SK-N-DZ (cell line): ENCODE measurements around the gene NUBP2.

Experiments used
- DNase-seq: peaks from one replicate; pipeline ENCODE4 v3.0.0-alpha.2; 2015; ENCODE audit warnings: low spot score

NUBP2 gene

DNA sequence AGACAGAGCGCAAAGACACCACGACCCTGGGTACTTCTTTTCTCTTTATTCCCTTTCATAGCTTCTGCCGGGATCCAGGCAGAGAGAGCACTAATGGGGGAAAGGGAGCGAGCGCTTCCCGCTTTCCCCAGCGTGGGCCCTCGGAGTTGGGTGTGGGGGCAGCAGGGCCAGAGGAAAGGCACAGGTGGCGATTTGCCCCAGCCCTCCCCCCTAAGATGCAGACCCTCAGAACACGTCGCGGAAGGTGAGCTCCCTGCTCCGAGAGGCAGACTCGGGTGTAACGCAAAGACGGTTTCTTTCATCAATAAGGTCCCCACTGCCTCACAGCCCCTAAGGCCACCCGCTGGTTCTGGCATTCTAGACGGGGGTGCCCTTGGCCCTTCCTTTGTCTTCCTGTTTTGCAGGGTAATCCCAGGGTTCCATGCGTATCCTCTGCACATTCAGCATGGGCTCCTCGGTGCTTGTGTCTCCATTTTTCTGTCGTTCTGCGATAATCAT is 10.8 kb upstream of the NUBP2 start:
- DNase-seq, result no peak

DNA sequence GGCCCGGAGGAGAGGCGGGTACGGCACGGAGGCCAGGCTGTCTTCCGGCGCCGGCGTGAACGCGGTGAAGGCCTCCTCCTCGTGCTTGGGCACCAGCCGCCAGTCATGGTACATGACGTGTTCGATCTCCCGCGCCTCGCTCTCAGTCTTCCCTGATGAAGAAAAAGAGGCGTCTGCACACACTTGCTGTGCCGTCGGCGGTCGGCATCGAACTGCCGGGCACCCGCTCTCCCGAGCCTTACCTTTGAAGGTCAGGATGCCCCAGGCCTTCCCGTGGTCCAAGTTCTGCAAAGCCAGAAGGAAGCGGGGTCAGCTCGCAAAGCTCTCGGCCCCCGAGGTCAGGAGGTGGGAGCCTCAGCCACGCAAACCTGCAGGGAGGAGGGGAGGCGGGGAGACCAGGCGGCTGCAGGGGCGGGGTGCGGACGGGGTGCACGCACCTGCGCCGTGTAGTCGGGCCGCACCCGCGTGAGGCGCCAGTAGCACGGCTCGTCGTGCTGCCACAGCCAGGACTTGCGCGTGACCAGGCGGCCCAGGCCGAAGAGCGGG is 10.3 kb upstream of the NUBP2 start, which contains the start of gene EME2:
TSS of gene EME2 (plus strand) at position 449 of the 546 bp plus-strand sequence. CDS start 418 bp downstream, outside the sequence.
- no peak for DNase-seq

- peak; percentile 91 for DNase-seq
Observed at GRCh38 chr16:1772908-1773702, 9.7 kb upstream of the NUBP2 start, which contains the start of gene MRPS34. MRPS34 (minus strand) TSS chr16:1773134; CDS start chr16:1773119, 15 bp downstream.

DNA sequence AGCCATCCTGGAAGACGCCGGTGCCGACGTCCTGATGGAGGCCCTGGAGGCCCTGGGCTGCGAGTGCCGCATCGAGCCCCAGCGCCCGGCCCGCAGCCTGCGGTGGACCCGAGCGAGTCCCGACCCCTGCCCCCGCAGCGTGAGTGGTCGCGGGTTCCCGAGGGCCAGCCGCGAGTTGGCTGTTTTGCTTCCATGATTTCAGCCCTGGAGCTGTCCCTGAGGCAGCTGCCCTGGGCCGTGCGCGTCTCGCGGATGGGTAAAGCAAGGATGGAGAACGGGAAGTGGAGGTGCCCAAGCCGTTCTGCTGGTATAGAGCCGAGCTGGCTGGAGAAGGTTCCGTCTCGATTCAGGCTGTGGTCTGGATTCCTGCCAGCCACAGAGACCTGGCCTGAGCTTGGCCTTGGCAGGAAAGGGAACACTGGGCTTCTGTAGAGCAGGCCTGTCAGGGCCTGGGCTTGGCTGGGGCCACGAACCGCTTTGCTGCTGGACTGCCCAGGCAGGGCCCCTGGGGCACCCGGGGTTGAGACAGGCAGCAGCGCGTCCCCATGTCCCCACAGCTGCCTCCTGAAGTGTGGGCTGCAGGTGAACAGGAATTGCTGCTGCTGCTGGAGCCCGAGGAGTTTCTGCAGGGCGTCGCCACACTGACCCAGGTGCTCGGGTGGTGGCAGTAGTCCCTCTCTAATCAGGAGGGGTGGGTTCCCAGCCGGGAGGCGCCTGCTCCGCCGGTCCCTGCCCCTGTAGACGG is 8.9 kb upstream of the NUBP2 start:
- DNase-seq, result no peak

DNA sequence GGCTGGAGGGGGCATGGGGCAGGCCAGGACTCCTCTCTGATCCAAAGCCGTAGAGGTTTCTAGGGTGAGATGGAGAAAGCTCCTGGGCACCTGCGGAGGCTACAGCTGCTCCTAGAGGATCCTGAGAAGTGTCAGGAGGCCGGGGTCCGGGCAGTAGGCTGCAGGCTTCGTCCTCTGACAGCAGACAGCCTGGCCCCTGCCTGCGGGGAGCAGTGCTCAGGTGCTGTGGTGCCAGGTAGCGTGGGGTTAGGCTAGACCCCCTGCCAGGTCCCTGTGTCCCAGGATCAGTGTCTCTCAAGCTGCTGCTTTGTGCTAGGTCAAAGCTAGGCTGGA is 8.3 kb upstream of the NUBP2 start:
- DNase-seq, result no peak

DNA sequence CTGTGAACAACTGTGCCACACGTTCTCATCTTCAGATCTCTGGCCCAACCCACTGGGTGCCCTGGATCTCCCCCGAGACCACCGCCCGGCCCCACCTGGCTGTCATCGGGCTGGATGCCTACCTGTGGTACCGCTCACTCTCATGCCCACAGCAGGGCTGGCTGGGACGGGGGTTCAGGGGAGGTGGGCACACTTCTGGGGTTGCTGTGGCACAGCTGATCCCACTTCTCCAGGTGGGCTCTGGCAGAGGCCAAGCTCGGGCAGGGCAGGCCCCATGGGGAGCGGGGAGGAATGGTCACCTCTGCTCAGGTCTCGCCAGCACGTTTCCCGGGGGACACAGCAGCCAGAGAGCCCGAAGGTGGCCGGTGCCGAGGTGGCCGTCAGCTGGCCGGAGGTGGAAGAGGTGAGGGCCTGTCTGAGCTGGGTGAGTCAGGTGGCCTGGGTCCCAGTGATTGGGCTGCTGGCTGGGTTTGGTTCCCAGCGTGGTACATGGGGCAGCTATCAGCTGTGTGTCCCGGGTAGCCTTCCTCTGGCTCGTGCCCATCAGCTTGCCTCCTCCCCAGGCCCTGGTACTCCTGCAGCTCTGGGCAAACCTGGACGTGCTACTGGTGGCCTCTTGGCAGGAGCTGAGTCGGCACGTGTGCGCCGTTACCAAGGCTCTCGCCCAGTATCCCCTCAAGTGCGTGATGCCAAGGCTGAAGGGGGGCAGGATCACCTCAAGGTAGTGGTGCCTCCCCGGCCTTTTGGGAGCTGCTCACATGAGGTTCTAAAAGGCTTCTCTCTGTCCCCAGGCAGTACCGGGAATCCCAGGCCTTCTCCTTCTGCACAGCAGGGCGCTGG is 7.5 kb upstream of the NUBP2 start:
- DNase-seq, result no peak

DNA sequence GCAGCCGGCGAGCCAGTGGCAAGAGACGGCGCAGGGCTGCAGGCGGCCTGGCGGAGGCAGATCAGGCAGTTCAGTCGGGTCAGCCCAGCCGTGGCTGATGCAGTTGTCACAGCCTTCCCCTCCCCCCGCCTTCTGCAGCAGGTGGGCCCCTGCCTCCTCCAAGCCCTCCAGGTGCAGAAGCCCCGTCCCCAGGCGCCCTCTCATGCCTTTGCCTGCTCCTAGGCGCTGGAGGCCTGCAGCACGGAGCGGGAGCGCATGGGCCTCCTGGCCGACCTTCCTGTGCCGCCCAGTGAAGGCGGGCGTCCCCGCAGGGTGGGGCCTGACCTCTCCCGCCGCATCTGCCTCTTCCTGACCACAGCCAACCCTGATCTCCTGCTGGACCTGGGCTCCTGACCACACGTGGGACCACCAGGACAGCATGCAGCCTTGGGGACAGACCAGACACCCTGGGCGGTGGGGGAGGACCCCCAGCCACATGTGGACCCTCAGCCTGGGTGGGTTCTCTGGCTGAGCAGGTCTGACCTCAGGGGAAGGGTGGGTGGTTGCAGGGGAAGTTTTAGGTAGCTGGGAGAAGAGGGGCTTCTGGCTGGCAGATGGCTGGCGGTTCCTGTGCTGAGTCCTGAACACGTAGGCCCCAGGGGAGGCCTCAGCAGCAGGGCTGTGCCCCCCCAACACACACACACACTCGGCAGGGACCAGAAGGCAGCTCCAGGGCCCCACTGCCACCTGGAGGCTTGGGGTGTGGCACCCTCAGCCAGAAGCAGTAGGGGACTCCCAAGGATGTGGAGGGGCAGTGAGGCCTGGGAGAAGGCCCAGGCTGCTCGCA is 6.7 kb upstream of the NUBP2 start:
- no peak for DNase-seq

- no peak for DNase-seq
Observed at GRCh38 chr16:1776672-1776955, 6.1 kb upstream of the NUBP2 start.

DNA sequence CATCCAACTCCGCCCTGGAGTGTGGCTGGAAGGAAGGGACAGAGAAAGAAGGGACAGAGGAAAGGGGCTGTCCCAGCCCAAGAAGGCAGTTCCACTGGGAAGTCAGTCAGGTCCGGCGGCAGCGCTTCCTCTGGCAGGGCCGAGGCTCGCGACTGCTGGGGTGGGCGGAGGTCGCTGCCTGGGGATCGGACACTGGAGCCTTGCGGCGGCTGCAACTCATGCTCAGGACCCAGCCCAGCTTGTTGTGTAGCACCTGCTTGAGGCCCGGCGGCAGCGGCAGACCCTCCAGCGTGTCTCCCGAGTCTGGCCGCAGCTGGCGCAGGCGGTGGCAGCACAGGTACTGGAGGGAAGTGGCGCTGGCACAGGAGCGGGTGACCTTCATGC is 5.8 kb upstream of the NUBP2 start:
- no peak for DNase-seq

DNA sequence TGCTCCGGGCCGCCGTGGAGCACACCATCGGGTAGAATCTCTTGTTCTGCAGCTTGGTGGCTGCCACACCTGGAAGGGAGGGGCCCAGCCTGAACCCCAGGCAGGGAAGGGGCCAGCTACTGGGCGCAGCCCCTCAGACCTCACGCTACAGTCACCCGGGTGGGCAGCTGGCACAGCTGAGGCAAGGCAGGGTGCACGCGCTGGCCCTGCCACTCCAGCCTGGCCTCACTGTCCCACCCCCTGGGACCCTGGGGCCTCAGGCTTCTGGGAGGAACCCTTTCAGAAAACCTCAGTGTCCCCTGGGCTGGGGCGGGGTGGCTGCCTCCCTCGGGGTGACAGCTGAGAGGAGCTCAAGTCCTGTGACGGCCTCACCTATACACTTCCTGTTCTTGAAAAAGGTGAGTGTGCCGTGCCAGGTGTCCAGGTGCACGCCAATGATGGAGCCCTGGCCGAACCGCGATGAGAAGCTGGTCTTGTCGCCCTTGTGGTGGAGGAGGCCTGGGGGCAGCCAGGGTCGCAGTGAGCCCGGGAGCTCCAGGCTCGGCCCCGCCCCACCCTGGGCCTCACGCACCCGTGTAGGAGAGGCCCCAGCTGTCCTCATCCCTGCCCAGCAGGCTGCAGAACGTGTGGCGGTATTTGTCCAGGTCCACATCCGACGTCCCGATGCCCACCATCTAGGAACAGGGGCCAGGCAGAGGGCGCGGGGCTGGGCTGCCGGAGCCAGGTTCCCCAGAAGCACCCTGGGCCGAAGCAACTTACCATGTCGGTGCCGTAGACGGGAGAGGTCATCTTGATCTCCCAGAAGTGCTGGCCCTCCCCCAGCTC is 5.2 kb upstream of the NUBP2 start:
- DNase-seq, result no peak

GRCh38 chr16:1778200-1779179 is 4.3 kb upstream of the NUBP2 start:
- DNase-seq, result no peak

- DNase-seq, result no peak
Observed at GRCh38 chr16:1779234-1779701, 3.5 kb upstream of the NUBP2 start.

- DNase-seq, result no peak
Observed at GRCh38 chr16:1779741-1780676, 2.8 kb upstream of the NUBP2 start.

DNA sequence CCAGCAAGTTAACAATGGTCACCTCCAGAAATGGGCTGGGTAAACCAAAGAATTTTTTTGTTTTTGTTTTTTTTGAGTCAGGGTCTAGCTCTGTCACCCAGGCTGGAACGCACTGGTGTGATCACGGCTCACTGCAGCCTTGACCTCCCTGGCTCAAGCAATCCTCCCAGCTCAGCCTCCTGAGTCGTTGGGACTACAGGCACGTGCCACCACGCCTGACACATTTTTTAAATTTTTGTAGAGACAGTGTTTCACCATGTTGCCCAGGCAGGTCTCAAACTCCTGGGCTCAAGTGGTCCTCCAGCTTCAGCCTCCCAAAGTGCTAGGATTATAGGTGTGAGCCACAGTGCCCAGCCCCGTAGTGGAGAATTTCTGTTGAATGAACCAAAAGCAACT is 2.1 kb upstream of the NUBP2 start:
- DNase-seq, result no peak

- DNase-seq, result no peak
Observed at GRCh38 chr16:1781254-1781653, 1.5 kb upstream of the NUBP2 start.

- DNase-seq, result no peak
Observed at GRCh38 chr16:1781758-1782407, 877 bp upstream of the NUBP2 start.
